ENCODE results near the gene MSL1. TPM values are rescaled to one million over a fixed set of nuclear protein-coding genes. Genes with fewer than 3 reads are reported as not detected.
A peak's percentile ranks its signal among the peaks of the same experiment; 100 is the strongest.

Gene MSL1
- total RNA-seq, 2 experiments from 2014 or later = 81.7 to 89.6 TPM

DNA sequence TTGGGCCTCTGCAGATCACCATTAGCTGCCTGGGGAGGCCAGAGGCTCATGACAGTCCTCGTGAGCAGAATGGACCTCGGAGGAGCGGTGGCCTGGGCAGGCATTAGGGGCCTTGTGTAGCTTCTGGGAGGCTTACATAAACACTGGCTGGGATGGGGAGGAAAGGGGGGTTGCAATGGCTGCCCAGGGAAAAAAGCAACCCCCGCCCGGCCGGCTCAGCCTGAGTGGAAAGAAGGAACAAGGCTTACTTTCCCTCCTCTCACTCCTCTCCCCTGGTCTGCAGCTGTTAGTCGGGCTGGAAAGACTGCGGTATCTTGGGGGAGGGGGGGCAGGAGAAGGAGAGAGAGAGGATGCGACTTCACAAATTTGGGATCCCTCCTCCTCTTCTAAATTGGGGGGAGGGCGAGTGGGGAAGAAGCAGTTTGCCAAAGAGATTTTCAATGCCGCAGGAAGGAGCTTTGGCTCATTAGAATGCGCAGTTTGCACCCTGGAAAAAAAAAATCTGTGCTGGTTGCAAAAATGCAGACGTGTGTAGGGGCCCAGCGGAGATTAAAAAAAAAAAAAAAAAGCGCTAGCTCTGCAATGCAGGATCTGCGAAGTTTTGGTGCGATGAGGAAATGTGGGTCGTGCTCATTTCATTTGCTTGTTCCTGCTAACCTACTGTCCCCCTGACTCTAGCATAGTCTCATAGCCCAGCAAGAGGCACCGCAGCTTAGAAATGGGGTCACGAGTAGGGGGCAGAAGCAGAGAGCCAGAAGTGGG is 14.8 kb upstream of the MSL1 start:
- ATAC-seq (no peak), DNase-seq (no peak)
- H3K4me3 Mint-ChIP-seq = no peak overlapping the region
- no peaks in the 10 kb centered on the region for H3K36me3 Mint-ChIP-seq (ENCODE audit: low read depth)
- peak overlapping the region; percentile 55 for H3K27ac Mint-ChIP-seq
- H3K27me3 Mint-ChIP-seq = no peaks in the 10 kb centered on the region
- ChIA-PET CTCF (interaction anchor here (0.7 to 1.5 kb wide), 4 partner anchors 31 to 79 kb away, joined by 3 to 7 read pairs (median 4); no protein-coding TSS in a partner anchor), POLR2A (interaction anchor here (0.7 kb wide), 2 partner anchors 14 to 38 kb away, joined by 3 read pairs; no protein-coding TSS in a partner anchor)
- H3K4me1 Mint-ChIP-seq = peaks cover 92% of the 10 kb centered on the region
- intact Hi-C loops (cut with DNase I, micrococcal nuclease) = loop anchor here in 1 of 2 experiments (10.0 kb wide), 1 partner anchor 702 kb away; the partner anchor contains the start of gene FBXL20
- H3K9me3 Mint-ChIP-seq (ENCODE audit: low read depth) = no peaks in the 10 kb centered on the region

GRCh38 chr17:40107522-40108174 is 14.1 kb upstream of the MSL1 start:
- Mint-ChIP-seq H3K9me3 (ENCODE audit: low read depth) (no peaks in the 10 kb centered on the region), H3K4me1 (peaks cover 97% of the 10 kb centered on the region), H3K36me3 (ENCODE audit: low read depth) (no peaks in the 10 kb centered on the region), H3K27ac (peak overlapping the region; percentile 86), H3K27me3 (no peaks in the 10 kb centered on the region), H3K4me3 (peak overlapping the region; percentile 28)
- ATAC-seq (no peak), DNase-seq (no peak)
- ChIA-PET CTCF (interaction anchor here (0.7 to 1.5 kb wide), 3 partner anchors 32 to 80 kb away, joined by 3 to 7 read pairs (median 5); no protein-coding TSS in a partner anchor), POLR2A (interaction anchor here (0.7 kb wide), 2 partner anchors 13 to 39 kb away, joined by 3 read pairs; no protein-coding TSS in a partner anchor)
- intact Hi-C loops (cut with DNase I, micrococcal nuclease) = loop anchor here (1.0 to 10.0 kb wide), 2 partner anchors 7 to 703 kb away; partner anchors contain the start of genes FBXL20 (in 1 of the 2) and NR1D1 (in 1 of the 2)

DNA sequence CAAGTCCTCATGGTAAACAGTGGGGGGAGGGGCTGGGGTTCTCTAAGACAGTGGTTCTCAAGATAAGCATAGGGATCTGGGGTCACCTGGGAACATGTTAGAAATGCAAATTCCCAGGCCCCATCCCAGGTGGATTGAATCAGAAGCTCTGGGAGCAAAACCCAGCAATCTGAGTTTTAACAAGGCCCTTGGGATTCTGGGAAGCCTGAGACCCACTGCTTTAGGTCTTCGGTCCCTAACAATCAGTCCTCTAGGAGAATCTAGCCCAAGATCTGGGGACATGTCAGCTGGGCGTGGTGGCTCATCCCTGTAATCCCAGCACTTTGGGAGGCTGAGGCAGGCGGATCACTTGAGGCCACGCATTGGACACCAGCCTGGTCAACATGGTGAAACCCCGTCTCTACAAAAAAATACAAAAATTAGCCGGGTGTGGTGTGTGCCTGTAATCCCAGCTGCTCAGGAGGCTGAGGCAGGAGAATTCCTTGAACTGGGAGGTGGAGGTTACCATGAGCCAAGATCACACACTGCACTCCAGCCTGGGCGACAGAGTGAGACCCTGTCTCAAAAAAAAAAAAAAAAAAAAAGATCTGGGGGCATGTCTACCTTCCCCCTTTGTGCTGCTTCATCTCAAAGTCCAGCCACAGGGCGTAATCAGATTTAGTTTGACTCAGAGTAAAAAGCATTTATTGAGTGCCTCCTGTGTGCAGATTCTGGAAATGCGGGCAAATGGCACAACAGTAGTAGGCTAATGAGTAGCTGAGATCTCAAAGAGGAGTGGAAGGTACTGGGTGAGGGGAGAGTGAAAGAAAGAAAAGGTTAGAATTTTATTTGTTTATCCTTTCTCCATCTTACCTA is 12.6 kb upstream of the MSL1 start:
- peaks cover 95% of the 10 kb centered on the region for H3K4me1 Mint-ChIP-seq
- H3K4me3 Mint-ChIP-seq = no peak overlapping the region
- ATAC-seq (no peak), DNase-seq (peak; percentile 67)
- no peaks in the 10 kb centered on the region for H3K9me3 Mint-ChIP-seq (ENCODE audit: low read depth)
- CTCF ChIA-PET = interaction anchor here (0.6 to 6.8 kb wide), 9 partner anchors 9 to 123 kb away, joined by 3 to 156 read pairs (median 3); partner anchors contain the start of genes MED24 and NR1D1
- POLR2A ChIA-PET = interaction anchor here (0.7 to 1.4 kb wide), 2 partner anchors 10 to 23 kb away, joined by 3 to 4 read pairs; no protein-coding TSS in a partner anchor
- no peaks in the 10 kb centered on the region for H3K27me3 Mint-ChIP-seq
- intact Hi-C loops (cut with DNase I, micrococcal nuclease) = loop anchor here (1.0 to 10.0 kb wide), 2 partner anchors 9 to 704 kb away; partner anchors contain the start of genes FBXL20 (in 1 of the 2) and NR1D1 (in 1 of the 2)
- H3K27ac Mint-ChIP-seq = no peak overlapping the region
- no peaks in the 10 kb centered on the region for H3K36me3 Mint-ChIP-seq (ENCODE audit: low read depth)

DNA sequence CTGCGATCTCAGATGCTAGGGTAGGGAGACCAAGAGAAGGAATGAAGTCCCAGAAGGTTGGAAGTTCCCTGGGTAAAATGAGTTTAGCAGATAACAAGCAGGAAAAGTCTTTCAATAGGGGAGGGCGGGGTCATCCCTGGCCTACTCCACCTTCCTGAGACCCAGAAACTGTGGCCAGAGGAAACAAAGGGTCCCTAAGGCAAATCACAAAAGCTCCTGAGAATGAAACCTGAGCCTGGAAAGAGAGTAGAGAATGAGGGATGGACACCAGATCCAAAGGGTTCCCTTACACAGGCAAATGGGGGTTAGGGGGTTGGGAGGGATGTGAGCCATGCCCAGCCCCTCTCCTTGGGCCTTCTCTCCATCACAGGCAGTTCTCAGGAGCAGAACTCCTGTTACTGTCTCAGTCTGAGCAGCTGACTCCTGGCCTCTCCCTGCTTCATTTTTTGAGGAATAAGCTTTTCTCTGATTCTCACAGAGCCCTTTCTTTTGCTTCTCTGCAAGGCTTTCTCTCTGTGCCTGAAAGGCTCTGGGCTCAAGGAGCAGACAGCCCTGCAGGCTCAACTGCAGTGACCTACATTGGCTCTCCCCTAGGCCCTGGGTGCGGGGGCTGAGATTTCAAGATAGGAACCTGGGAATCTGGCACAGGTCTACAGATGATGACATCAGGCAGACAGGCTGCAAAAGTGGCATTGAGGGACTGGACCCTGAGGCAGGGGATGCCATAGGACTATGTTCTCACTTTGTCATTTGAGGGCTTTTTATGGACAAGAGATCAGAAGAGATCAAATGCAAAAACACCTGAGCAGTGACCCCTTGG is 11.5 kb upstream of the MSL1 start:
- POLR2A ChIA-PET = interaction anchor here (1.4 kb wide), 1 partner anchor 11 kb away, joined by 4 read pairs; no protein-coding TSS in a partner anchor

DNA sequence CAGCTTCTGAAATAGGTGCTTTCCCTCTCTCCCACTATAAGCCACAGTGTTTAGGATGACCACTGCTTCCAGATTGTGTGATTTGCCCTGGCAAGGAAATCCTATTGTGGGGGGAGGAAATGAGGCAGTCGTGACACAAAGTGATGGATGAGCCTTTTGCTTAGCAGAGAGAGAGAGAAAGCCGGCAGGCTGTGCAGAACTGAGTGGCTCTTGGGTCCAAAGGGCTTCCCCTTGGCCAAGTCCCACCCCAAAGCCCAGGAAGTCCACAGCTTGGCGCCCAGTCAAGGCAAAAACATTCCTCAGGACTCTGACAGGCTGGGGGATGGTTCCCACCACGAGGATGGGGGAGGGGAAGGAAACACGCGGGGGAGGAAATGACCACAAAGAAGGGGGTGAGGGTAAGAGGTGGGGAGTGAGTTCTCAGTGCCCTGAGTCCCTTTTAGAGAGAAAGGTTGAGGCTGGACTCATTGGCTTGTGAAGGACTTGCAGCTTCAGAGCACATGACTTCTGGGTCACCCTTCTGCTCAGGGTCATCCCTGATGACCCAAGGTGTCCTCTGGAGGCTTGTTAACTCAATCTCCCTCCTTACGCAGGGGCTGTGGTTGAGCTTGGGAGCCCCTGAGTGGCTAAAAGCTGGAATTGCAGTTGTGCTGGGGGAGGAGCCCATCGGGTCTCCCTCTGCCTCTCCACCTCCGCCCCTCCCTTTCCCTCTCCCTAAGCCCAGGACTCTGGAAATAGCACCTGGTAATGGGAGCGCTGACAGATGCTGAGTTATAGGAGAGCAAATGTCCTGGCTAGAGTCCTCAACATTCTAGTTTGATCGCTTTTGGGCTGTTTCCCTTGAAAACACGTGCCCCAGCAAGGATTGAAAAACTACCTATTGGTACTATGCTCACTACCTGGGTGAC is 10.3 kb upstream of the MSL1 start:
- DNase-seq (peak; percentile 85), ATAC-seq (peak; percentile 57)
- Mint-ChIP-seq H3K27ac (peak overlapping the region; percentile 86), H3K4me3 (peak overlapping the region; percentile 38), H3K4me1 (peaks cover 73% of the 10 kb centered on the region), H3K9me3 (ENCODE audit: low read depth) (no peaks in the 10 kb centered on the region), H3K27me3 (no peaks in the 10 kb centered on the region), H3K36me3 (ENCODE audit: low read depth) (no peaks in the 10 kb centered on the region)
- ChIA-PET POLR2A (interaction anchor here (1.0 to 1.1 kb wide), 3 partner anchors 11 to 172 kb away, joined by 3 to 5 read pairs (median 4); partner anchors contain the start of gene NR1D1), CTCF (interaction anchor here (0.5 to 6.8 kb wide), 25 partner anchors 9 to 436 kb away, joined by 3 to 156 read pairs (median 11); partner anchors contain the start of genes CASC3, MED24, NR1D1 and WIPF2)
- intact Hi-C loops (cut with DNase I, micrococcal nuclease) = loop anchor here (1.0 to 5.0 kb wide), 10 partner anchors 12 to 175 kb away; partner anchors contain the start of genes THRA (in 2 of the 2), CDC6 (in 1 of the 2), RAPGEFL1 (in 1 of the 2) and WIPF2 (in 1 of the 2)

More for the DNA sequence above, 11.5 kb upstream of the MSL1 start:
- Mint-ChIP-seq H3K36me3 (ENCODE audit: low read depth) (no peaks in the 10 kb centered on the region), H3K9me3 (ENCODE audit: low read depth) (no peaks in the 10 kb centered on the region), H3K27ac (peak overlapping the region; percentile 32), H3K27me3 (no peaks in the 10 kb centered on the region), H3K4me3 (no peak overlapping the region), H3K4me1 (peaks cover 85% of the 10 kb centered on the region)
- intact Hi-C loops (cut with DNase I, micrococcal nuclease) = loop anchor here (2.0 to 5.0 kb wide), 3 partner anchors 42 to 172 kb away; partner anchors contain the start of gene THRA (in 1 of the 2)
- CTCF ChIA-PET = interaction anchor here (0.6 to 6.8 kb wide), 15 partner anchors 10 to 122 kb away, joined by 3 to 156 read pairs (median 11); partner anchors contain the start of genes NR1D1 and WIPF2
- ATAC-seq = no peak
- no peak for DNase-seq

- ChIA-PET CTCF (interaction anchor here (0.6 to 6.8 kb wide), 38 partner anchors 8 to 437 kb away, joined by 3 to 156 read pairs (median 11); partner anchors contain the start of genes CASC3, CSF3, MED24 and MSL1), POLR2A (interaction anchor here (1.0 to 2.0 kb wide), 8 partner anchors 11 to 171 kb away, joined by 3 to 34 read pairs (median 5); partner anchors contain the start of genes CASC3 and NR1D1)
- H3K27me3 Mint-ChIP-seq = no peaks in the 10 kb centered on the region
- peaks cover 65% of the 10 kb centered on the region for H3K4me1 Mint-ChIP-seq
- DNase-seq (no peak), ATAC-seq (no peak)
- no peaks in the 10 kb centered on the region for H3K9me3 Mint-ChIP-seq (ENCODE audit: low read depth)
- no peak overlapping the region for H3K4me3 Mint-ChIP-seq
- no peaks in the 10 kb centered on the region for H3K36me3 Mint-ChIP-seq (ENCODE audit: low read depth)
- peak overlapping the region; percentile 86 for H3K27ac Mint-ChIP-seq
- intact Hi-C loops (cut with DNase I, micrococcal nuclease) = loop anchor here (2.0 to 5.0 kb wide), 6 partner anchors 40 to 175 kb away; partner anchors contain the start of genes CDC6 (in 1 of the 2), RAPGEFL1 (in 1 of the 2) and WIPF2 (in 1 of the 2)
These were observed 9.5 kb upstream of the MSL1 start for GRCh38 chr17:40112191-40112711.

- Mint-ChIP-seq H3K27ac (peak overlapping the region; percentile 86), H3K27me3 (no peaks in the 10 kb centered on the region), H3K4me3 (peak overlapping the region; percentile 72), H3K9me3 (ENCODE audit: low read depth) (no peaks in the 10 kb centered on the region), H3K4me1 (peaks cover 60% of the 10 kb centered on the region), H3K36me3 (ENCODE audit: low read depth) (no peaks in the 10 kb centered on the region)
- ATAC-seq (no peak), DNase-seq (no peak)
- POLR2A ChIA-PET = interaction anchor here (0.6 to 2.0 kb wide), 9 partner anchors 11 to 281 kb away, joined by 3 to 34 read pairs (median 6); partner anchors contain the start of genes CASC3, MSL1 and NR1D1
- CTCF ChIA-PET = interaction anchor here (0.6 to 6.8 kb wide), 41 partner anchors 11 to 1644 kb away, joined by 3 to 156 read pairs (median 9); partner anchors contain the start of genes CASC3, CSF3, MED24 and MSL1
- intact Hi-C loops (cut with DNase I, micrococcal nuclease) = loop anchor here (1.0 to 5.0 kb wide), 12 partner anchors 9 to 174 kb away; partner anchors contain the start of genes MSL1 (in 2 of the 2), CASC3 (in 1 of the 2), CDC6 (in 1 of the 2) and MED24 (in 1 of the 2)
These were observed 9.1 kb upstream of the MSL1 start for GRCh38 chr17:40112718-40113109.
